Right kidney (tissue), 9 donors: ENCODE measurements around the gene ATF7IP.
"Not testable (repeated sequence)": the region's sequence is repeated elsewhere in the genome, so short reads cannot be mapped to it uniquely, and the experiment has no call there.

Source experiments
- DNase-seq: peaks from one replicate; pipeline ENCODE4 v3.0.0-alpha.2; 2016
- long read RNA-seq, 8 donors: transcript quantifications; one replicate each; lab custom pipeline, GENCODE V29; 2026

ATF7IP gene
- long read RNA-seq, donor 1, result 0 reads
- long read RNA-seq, donor 2, result 0 reads
- long read RNA-seq, donor 3, partial matches to known transcripts, result 5 of 5 reads
- long read RNA-seq, donor 3, other reads (novel, unspliced or antisense), result 0 of 5 reads
- long read RNA-seq, donor 4, partial matches to known transcripts, result 56 of 57 reads
- long read RNA-seq, donor 4, other reads (novel, unspliced or antisense), result 0 of 57 reads
- long read RNA-seq, donor 5, full-length matches to known transcripts, result 4 of 4 reads
- long read RNA-seq, donor 5, partial matches to known transcripts, result 0 of 4 reads
- long read RNA-seq, donor 5, other reads (novel, unspliced or antisense), result 0 of 4 reads
- long read RNA-seq, donor 6, full-length matches to known transcripts, result 1 of 9 reads
- long read RNA-seq, donor 6, partial matches to known transcripts, result 8 of 9 reads
- long read RNA-seq, donor 6, other reads (novel, unspliced or antisense), result 0 of 9 reads
- long read RNA-seq, donor 7, full-length matches to known transcripts, result 1 of 13 reads
- long read RNA-seq, donor 7, partial matches to known transcripts, result 12 of 13 reads
- long read RNA-seq, donor 7, other reads (novel, unspliced or antisense), result 0 of 13 reads
- long read RNA-seq, donor 8, full-length matches to known transcripts, result 2 of 127 reads
- long read RNA-seq, donor 8, partial matches to known transcripts, result 110 of 127 reads
- long read RNA-seq, donor 8, other reads (novel, unspliced or antisense), result 15 of 127 reads

- peak; percentile 97 for DNase-seq
Observed at GRCh38 chr12:14365294-14366208, at the start of gene ATF7IP. Gene ATF7IP, plus strand, starts transcription at chr12:14365682. Its CDS starts 58,234 bp downstream, at chr12:14423916.

- no peak for DNase-seq
Observed at GRCh38 chr12:14317362-14318146, 47.9 kb upstream of the ATF7IP start.

- DNase-seq, result not testable (repeated sequence)
Observed at GRCh38 chr12:14319704-14320427, 45.6 kb upstream of the ATF7IP start.

GRCh38 chr12:14322403-14322802, 43.1 kb upstream of the ATF7IP start:
- no peak for DNase-seq

GRCh38 chr12:14325716-14326343, 39.7 kb upstream of the ATF7IP start:
- no peak for DNase-seq

GRCh38 chr12:14326699-14327098, 38.8 kb upstream of the ATF7IP start:
- no peak for DNase-seq

- DNase-seq, result no peak
Observed at GRCh38 chr12:14327711-14328110, 37.8 kb upstream of the ATF7IP start.

GRCh38 chr12:14332482-14332881, 33.0 kb upstream of the ATF7IP start:
- no peak for DNase-seq

GRCh38 chr12:14340371-14340770, 25.1 kb upstream of the ATF7IP start:
- DNase-seq, result no peak

- not testable (repeated sequence) for DNase-seq
Observed at GRCh38 chr12:14351524-14351923, 14.0 kb upstream of the ATF7IP start.

GRCh38 chr12:14352066-14352465, 13.4 kb upstream of the ATF7IP start:
- DNase-seq, result not testable (repeated sequence)

- DNase-seq, result not testable (repeated sequence)
Observed at GRCh38 chr12:14354665-14355064, 10.8 kb upstream of the ATF7IP start.

- DNase-seq, result no peak
Observed at GRCh38 chr12:14356147-14356546, 9.3 kb upstream of the ATF7IP start.

GRCh38 chr12:14357486-14357885, 8.0 kb upstream of the ATF7IP start:
- DNase-seq, result no peak

- no peak for DNase-seq
Observed at GRCh38 chr12:14362352-14362751, 3.1 kb upstream of the ATF7IP start.

- no peak for DNase-seq
Observed at GRCh38 chr12:14364583-14365271, 755 bp upstream of the ATF7IP start.

- DNase-seq, result no peak
Observed at GRCh38 chr12:14366209-14367039, 942 bp downstream of the ATF7IP start.

- DNase-seq, result peak; percentile 49
Observed at GRCh38 chr12:14367040-14367661, 1.7 kb downstream of the ATF7IP start.
